Measurements from ENCODE around the gene LPP.

DNA sequence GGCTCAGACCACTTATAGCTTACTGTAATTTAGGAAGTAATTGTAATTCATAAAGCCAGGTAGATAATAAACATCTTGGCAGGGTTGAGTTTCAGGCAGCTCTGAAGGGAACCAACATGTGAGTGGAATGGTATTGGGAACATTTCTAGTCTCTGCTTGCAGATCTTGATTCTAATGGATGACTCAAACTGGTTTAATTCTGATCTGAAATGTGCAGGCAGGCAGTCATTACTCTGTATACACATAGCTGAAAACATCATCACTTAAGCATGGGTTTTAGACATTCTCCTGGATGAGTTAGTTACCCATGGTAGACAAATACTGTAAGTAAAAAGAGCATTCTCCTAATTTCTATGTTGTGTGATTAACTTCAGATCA is 700.8 kb downstream of the LPP start:
- TF ChIP-seq CTCF (IDR thresholded peaks at IDR 0.05 in 2 of 3, conservative IDR thresholded peaks at IDR 0.05 in 1 of 3; ENCODE audit: insufficient read depth in 2 of 3, low read depth in 1 of 3, low read length in 3 of 3) (no peak), POLR2A (conservative IDR thresholded peaks at IDR 0.05) (no peak), NCOA2 (IDR thresholded peaks at IDR 0.05; ENCODE audit: partially characterized antibody in 2 of 2) (no peak), ZBTB49 (CRISPR knock-in tag; IDR thresholded peaks at IDR 0.05; ENCODE audit: borderline replicate concordance) (no peak), ELF2 (CRISPR knock-in tag; IDR thresholded peaks at IDR 0.05) (no peak), EZH2 (IDR thresholded peaks at IDR 0.05; ENCODE audit: borderline replicate concordance, low read depth, low read length) (no peak), FOXP4 (CRISPR knock-in tag; IDR thresholded peaks at IDR 0.05; ENCODE audit: borderline replicate concordance) (no peak)
- TF ChIP-seq, protein P1, sequence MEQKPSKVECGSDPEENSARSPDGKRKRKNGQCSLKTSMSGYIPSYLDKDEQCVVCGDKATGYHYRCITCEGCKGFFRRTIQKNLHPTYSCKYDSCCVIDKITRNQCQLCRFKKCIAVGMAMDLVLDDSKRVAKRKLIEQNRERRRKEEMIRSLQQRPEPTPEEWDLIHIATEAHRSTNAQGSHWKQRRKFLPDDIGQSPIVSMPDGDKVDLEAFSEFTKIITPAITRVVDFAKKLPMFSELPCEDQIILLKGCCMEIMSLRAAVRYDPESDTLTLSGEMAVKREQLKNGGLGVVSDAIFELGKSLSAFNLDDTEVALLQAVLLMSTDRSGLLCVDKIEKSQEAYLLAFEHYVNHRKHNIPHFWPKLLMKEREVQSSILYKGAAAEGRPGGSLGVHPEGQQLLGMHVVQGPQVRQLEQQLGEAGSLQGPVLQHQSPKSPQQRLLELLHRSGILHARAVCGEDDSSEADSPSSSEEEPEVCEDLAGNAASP (IDR thresholded peaks at IDR 0.05) = no peak
- TF ChIP-seq, protein P2, sequence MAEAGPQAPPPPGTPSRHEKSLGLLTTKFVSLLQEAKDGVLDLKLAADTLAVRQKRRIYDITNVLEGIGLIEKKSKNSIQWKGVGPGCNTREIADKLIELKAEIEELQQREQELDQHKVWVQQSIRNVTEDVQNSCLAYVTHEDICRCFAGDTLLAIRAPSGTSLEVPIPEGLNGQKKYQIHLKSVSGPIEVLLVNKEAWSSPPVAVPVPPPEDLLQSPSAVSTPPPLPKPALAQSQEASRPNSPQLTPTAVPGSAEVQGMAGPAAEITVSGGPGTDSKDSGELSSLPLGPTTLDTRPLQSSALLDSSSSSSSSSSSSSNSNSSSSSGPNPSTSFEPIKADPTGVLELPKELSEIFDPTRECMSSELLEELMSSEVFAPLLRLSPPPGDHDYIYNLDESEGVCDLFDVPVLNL (CRISPR knock-in tag; IDR thresholded peaks at IDR 0.05; ENCODE audit: low read depth) = no peak
- TF ChIP-seq, protein P3, sequence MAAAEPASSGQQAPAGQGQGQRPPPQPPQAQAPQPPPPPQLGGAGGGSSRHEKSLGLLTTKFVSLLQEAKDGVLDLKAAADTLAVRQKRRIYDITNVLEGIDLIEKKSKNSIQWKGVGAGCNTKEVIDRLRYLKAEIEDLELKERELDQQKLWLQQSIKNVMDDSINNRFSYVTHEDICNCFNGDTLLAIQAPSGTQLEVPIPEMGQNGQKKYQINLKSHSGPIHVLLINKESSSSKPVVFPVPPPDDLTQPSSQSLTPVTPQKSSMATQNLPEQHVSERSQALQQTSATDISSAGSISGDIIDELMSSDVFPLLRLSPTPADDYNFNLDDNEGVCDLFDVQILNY (CRISPR knock-in tag; IDR thresholded peaks at IDR 0.05) = no peak

Measured in K562 (cell line).